GM23338 (cell line): ENCODE results near the gene H19. TPM values are rescaled to one million over a fixed set of nuclear protein-coding genes. Genes with fewer than 3 reads are reported as not detected.

ENCODE experiments used
- ATAC-seq: fragments of 200-7000 bp; cut with Tn5 transposase; 3 replicates; pipeline ENCODE4 v1.9.1; 2020
- DNase-seq: peaks from one replicate; pipeline ENCODE4 v3.0.0-alpha.2; 2015; ENCODE audit warnings: low spot score
- H2AFZ ChIP-seq: fragments of 200-600 bp; sonication (generic); 2 replicates; pipeline ENCODE4 v1.8.0; 2016; ENCODE audit warnings: antibody characterized with exemption, mild to moderate bottlenecking, moderate library complexity
- H3F3A ChIP-seq: fragments of 200-600 bp; sonication (generic); replicated peaks from 2 replicates; pipeline ENCODE4 v1.8.0; 2017; ENCODE audit warnings: antibody characterized with exemption, mixed run types, low read depth
- H3K27ac ChIP-seq: fragments of 200-600 bp; sonication (generic); 2 replicates; pipeline ENCODE4 v1.6.1; 2016; ENCODE audit warnings: low read depth
- H3K27me3 ChIP-seq: fragments of 200-600 bp; sonication (generic); 2 replicates; pipeline ENCODE4 v1.8.0; 2016; ENCODE audit warnings: mild to moderate bottlenecking, mixed run types, moderate library complexity; ENCODE audit not compliant: insufficient read depth
- H3K36me3 ChIP-seq: fragments of 200-600 bp; sonication (generic); 2 replicates; pipeline ENCODE4 v1.8.0; 2016; ENCODE audit warnings: mild to moderate bottlenecking; ENCODE audit not compliant: insufficient read depth
- H3K4me1 ChIP-seq: fragments of 200-600 bp; sonication (generic); 2 replicates; pipeline ENCODE4 v1.8.0; 2016; ENCODE audit warnings: mild to moderate bottlenecking, moderate library complexity; ENCODE audit not compliant: insufficient read depth
- H3K4me2 ChIP-seq: fragments of 200-600 bp; sonication (generic); 2 replicates; pipeline ENCODE4 v1.7.1; 2017; ENCODE audit warnings: mixed run types
- H3K4me3 ChIP-seq: fragments of 200-600 bp; sonication (generic); 2 replicates; pipeline ENCODE4 v1.6.1; 2016; ENCODE audit warnings: mixed run types
- H3K79me2 ChIP-seq: fragments of 200-600 bp; sonication (generic); replicated peaks from 2 replicates; pipeline ENCODE4 v1.8.0; 2017; ENCODE audit warnings: mild to moderate bottlenecking; ENCODE audit not compliant: insufficient read depth
- H3K9me2 ChIP-seq: fragments of 200-600 bp; sonication (generic); 2 replicates; pipeline ENCODE4 v1.8.0; 2017; ENCODE audit not compliant: insufficient read depth
- H4K20me1 ChIP-seq: fragments of 200-600 bp; sonication (generic); replicated peaks from 2 replicates; pipeline ENCODE4 v1.8.0; 2017; ENCODE audit warnings: mild to moderate bottlenecking; ENCODE audit not compliant: insufficient read depth
- H3K27ac Mint-ChIP-seq: 2 replicates; pipeline ENCODE4 v1.8.0; 2020; ENCODE audit warnings: inconsistent platforms, mild to moderate bottlenecking, moderate library complexity, mixed read lengths
- H3K27me3 Mint-ChIP-seq: 3 replicates; pipeline ENCODE4 v1.8.0; 2022; ENCODE audit warnings: low read depth, mild to moderate bottlenecking, moderate library complexity, mixed read lengths, inconsistent platforms; ENCODE audit not compliant: insufficient read depth, poor library complexity
- H3K36me3 Mint-ChIP-seq: 3 replicates; pipeline ENCODE4 v1.8.0; 2021; ENCODE audit warnings: low read depth, mild to moderate bottlenecking, inconsistent platforms, moderate library complexity, mixed read lengths
- H3K4me1 Mint-ChIP-seq: 3 replicates; pipeline ENCODE4 v1.8.0; 2020; ENCODE audit warnings: mild to moderate bottlenecking, inconsistent platforms, mixed read lengths
- H3K4me3 Mint-ChIP-seq: 3 replicates; pipeline ENCODE4 v1.8.0; 2021; ENCODE audit warnings: moderate library complexity, mild to moderate bottlenecking, inconsistent platforms, mixed read lengths
- H3K9me3 Mint-ChIP-seq: 3 replicates; pipeline ENCODE4 v1.8.0; 2020; ENCODE audit warnings: moderate library complexity, mild to moderate bottlenecking, inconsistent platforms, mixed read lengths
- CREB1 ChIP-seq: fragments of 250-450 bp; sonication (Bioruptor Pico); IDR thresholded peaks from 2 replicates; pipeline ENCODE4 v1.5.0; 2020; ENCODE audit warnings: low read depth, mild to moderate bottlenecking, moderate library complexity
- CTCF ChIP-seq, 2 experiments: fragments of 200-600 bp in 1 of 2; sonication (generic) in 1 of 2; conservative IDR thresholded peaks; 2 replicates each; pipeline versions ENCODE4 v1.5.1 to v1.6.1; 2016 to 2017; ENCODE audit warnings: antibody characterized with exemption in 2 of 2, low read depth in 2 of 2, mild to moderate bottlenecking in 2 of 2, moderate library complexity in 1 of 2
- EZH2 ChIP-seq: fragments of 200-600 bp; sonication (generic); IDR thresholded peaks from one replicate; pipeline ENCODE4 v1.8.0; 2017; ENCODE audit warnings: antibody characterized with exemption, mild to moderate bottlenecking, low read depth; ENCODE audit not compliant: unreplicated experiment
- EZH2phosphoT487 ChIP-seq: fragments of 200-600 bp; sonication (generic); IDR thresholded peaks from one replicate; pipeline ENCODE4 v1.8.1; 2018; ENCODE audit warnings: antibody characterized with exemption; ENCODE audit not compliant: unreplicated experiment
- JUNB ChIP-seq: IDR thresholded peaks from one replicate; pipeline ENCODE4 v1.6.1; 2016; ENCODE audit warnings: antibody characterized with exemption; ENCODE audit not compliant: unreplicated experiment
- NANOG ChIP-seq: IDR thresholded peaks from 2 replicates; pipeline ENCODE4 v1.6.1; 2016; ENCODE audit warnings: antibody characterized with exemption, borderline replicate concordance
- POLR2AphosphoS5 ChIP-seq: IDR thresholded peaks from 2 replicates; pipeline ENCODE4 v1.6.1; 2016; ENCODE audit warnings: antibody characterized with exemption, low read depth
- REST ChIP-seq: IDR thresholded peaks from one replicate; pipeline ENCODE4 v1.6.1; 2018; ENCODE audit warnings: antibody characterized with exemption; ENCODE audit not compliant: unreplicated experiment
- STAT1 ChIP-seq: IDR thresholded peaks from one replicate; pipeline ENCODE4 v1.6.1; 2016; ENCODE audit warnings: antibody characterized with exemption; ENCODE audit not compliant: unreplicated experiment
- ZNF114 ChIP-seq: fragments of 250-450 bp; sonication (Bioruptor Pico); IDR thresholded peaks from 2 replicates; pipeline ENCODE4 v1.5.0; 2020; ENCODE audit warnings: mild to moderate bottlenecking, moderate library complexity
- polyA plus RNA-seq: library from polyadenylated mRNA; unstranded; fragments of >200 nt; fragmentation: Nextera tagmentation; extraction: Ambion mirVana; gene quantifications from 2 replicates; pipeline ENCODE4 v1.2.1, GENCODE V29; 2016
- total RNA-seq: library from RNA; depleted of rRNA; stranded (reverse); fragments of >200 nt; shearing (Covaris generic); gene quantifications from 2 replicates; pipeline ENCODE4 v1.2.3, GENCODE V29; 2014
- TF ChIP-seq, protein P1 (sequence below): IDR thresholded peaks from 2 replicates; pipeline ENCODE4 v1.6.1; 2016; ENCODE audit warnings: antibody characterized with exemption

The H19 gene
- total and polyA plus RNA-seq, 2 experiments from 2014 or later, result 0.76 to 0.86 TPM

DNA sequence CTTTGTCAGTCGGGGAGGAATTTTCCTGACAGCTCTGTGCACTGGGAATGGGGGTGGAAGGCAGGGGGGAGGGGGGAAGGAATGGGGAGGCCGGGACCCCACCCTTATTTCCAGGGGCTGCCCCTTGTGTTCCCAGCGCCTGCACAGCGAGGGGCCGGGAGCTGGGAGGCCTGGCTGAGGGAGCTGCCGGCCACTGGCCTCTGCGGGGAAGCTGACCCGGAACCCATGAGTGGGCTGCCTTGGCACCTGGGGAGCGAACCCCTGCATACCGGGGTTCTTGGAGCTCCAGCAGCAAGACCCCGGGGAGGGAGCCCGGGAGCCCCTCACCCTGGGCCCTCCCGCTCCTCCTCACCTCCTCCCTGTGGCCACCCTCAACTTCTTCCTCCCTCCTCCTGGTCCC lies 3.5 kb downstream of the H19 start (continued):
- TF ChIP-seq ZNF114 (CRISPR knock-in tag), result no peak
- TF ChIP-seq CTCF (conservative IDR thresholded peaks at IDR 0.05; ENCODE audit: low read depth in 2 of 2), result no peak

GRCh38 chr11:1992111-1992510 lies 5.5 kb downstream of the H19 start:
- Histone ChIP-seq H3K4me1 (no peaks in the 10 kb centered on the region), H4K20me1 (no peaks in the 10 kb centered on the region), H2AFZ (no peak overlapping the region), H3K9me2 (no peaks in the 10 kb centered on the region), H3K4me2 (no peak overlapping the region), H3K4me3 (no peak overlapping the region), H3F3A (no peaks in the 10 kb centered on the region), H3K79me2 (no peaks in the 10 kb centered on the region), H3K36me3 (no peaks in the 10 kb centered on the region), H3K27ac (no peak overlapping the region), H3K27me3 (no peaks in the 10 kb centered on the region)
- H3K36me3 Mint-ChIP-seq, result no peaks in the 10 kb centered on the region
- no peak overlapping the region for H3K4me3 Mint-ChIP-seq
- ATAC-seq (no peak), DNase-seq (no peak)
- H3K27me3 Mint-ChIP-seq, result no peaks in the 10 kb centered on the region
- H3K27ac Mint-ChIP-seq, result no peak overlapping the region
- no peaks in the 10 kb centered on the region for H3K9me3 Mint-ChIP-seq
- H3K4me1 Mint-ChIP-seq, result no peaks in the 10 kb centered on the region
- TF ChIP-seq EZH2 (no peak), POLR2AphosphoS5 (no peak), NANOG (no peak), CTCF (conservative IDR thresholded peaks at IDR 0.05; ENCODE audit: low read depth in 2 of 2) (no peak), CREB1 (CRISPR knock-in tag) (no peak), REST (no peak), JUNB (no peak), STAT1 (no peak), EZH2phosphoT487 (no peak)
- TF ChIP-seq, protein P1, sequence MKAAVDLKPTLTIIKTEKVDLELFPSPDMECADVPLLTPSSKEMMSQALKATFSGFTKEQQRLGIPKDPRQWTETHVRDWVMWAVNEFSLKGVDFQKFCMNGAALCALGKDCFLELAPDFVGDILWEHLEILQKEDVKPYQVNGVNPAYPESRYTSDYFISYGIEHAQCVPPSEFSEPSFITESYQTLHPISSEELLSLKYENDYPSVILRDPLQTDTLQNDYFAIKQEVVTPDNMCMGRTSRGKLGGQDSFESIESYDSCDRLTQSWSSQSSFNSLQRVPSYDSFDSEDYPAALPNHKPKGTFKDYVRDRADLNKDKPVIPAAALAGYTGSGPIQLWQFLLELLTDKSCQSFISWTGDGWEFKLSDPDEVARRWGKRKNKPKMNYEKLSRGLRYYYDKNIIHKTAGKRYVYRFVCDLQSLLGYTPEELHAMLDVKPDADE, result no peak
